HG02571 (cell line): ENCODE data around the gene TXNIP.
"Not testable (repeated sequence)": the region's sequence is repeated elsewhere in the genome, so short reads cannot be mapped to it uniquely, and the experiment has no call there.

Experiments used
- ATAC-seq: cut with Tn5 transposase; IDR thresholded peaks from one replicate; pipeline ENCODE4 v1.9.1; 2021; ENCODE audit warnings: mild to moderate bottlenecking, moderate library complexity; ENCODE audit not compliant: unreplicated experiment

Gene TXNIP, protein sequence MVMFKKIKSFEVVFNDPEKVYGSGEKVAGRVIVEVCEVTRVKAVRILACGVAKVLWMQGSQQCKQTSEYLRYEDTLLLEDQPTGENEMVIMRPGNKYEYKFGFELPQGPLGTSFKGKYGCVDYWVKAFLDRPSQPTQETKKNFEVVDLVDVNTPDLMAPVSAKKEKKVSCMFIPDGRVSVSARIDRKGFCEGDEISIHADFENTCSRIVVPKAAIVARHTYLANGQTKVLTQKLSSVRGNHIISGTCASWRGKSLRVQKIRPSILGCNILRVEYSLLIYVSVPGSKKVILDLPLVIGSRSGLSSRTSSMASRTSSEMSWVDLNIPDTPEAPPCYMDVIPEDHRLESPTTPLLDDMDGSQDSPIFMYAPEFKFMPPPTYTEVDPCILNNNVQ

DNA sequence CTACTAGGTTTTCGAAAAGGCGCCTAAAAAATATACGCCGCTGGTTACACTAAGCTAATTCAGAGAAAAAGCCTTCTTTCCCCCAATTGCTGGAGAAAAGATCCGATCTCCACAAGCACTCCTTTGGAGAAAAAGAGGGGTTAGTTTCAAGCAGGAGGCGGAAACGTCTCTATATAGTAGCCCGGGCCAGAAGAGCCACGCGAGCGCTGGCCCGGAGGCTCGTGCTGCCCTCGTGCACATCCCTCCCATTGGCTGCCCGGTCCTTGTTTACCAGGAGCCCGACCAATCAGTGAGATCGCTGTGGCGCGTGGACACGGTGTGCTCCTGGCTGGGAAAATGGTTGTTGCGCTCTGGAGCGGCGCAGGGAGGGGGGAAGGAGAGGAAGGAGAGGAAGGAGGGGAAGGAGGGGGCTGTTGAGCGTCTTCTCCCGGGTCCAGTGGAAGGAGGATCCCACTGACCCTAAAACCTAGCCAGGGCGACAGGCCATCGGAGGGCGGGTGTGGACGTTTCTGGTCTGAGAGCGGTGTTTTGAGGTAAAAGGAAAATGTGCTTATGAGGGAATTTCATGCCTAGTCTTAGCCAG lies at the start of gene TXNIP:
Gene TXNIP (minus strand): TSS at position 147 of the 583 bp plus-strand sequence. CDS start 313 bp downstream, outside the sequence.
- ATAC-seq, result peak; percentile 89

DNA sequence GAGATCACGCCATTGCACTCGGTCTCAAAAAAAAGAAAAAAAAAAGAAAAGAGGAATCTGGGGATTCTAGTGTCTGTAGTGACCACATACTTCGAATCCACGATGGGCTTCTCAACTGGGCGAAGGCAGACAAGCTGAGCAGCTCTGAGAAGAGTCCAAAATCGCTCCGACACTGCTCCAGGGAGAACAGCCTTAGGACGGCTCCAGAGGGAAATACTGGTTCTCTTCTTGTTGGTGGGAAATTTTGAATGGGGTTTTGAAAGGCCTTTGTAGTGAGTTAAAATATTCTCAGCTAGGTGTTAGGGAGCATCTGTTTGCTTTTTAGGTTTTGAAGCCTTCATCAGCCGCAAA lies 43.4 kb upstream of the TXNIP start:
- no peak for ATAC-seq

DNA sequence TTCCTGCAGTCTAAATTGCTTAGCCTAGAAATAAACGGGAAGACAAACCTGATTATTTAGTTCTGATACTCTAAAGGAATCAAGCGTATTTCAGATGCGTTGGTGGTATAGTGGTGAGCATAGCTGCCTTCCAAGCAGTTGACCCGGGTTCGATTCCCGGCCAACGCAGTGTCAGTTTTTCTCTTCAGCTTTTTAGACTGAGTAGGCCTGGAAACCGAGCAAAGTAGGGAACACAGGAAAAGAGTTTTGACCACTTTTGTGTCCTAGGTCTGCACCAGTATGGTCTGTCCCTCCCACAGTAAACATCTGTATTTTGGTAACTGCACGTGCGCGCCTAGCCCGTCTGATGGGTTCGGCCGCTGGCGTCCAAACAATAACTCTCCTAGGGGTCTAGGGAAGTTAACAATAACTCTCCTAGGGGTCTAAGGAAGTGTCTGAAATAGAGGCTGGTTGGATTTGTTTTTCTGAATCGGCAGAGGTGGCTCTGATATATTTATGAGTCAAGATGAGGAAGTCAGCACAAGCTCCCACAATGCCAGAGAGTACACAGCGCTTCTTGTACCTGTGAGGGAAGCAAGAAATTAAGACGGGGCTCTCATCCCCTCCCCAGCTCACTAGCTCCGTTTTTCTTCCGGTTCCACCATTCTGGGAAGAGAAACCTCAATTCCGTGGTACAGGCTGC lies 40.7 kb upstream of the TXNIP start:
- no peak for ATAC-seq

DNA sequence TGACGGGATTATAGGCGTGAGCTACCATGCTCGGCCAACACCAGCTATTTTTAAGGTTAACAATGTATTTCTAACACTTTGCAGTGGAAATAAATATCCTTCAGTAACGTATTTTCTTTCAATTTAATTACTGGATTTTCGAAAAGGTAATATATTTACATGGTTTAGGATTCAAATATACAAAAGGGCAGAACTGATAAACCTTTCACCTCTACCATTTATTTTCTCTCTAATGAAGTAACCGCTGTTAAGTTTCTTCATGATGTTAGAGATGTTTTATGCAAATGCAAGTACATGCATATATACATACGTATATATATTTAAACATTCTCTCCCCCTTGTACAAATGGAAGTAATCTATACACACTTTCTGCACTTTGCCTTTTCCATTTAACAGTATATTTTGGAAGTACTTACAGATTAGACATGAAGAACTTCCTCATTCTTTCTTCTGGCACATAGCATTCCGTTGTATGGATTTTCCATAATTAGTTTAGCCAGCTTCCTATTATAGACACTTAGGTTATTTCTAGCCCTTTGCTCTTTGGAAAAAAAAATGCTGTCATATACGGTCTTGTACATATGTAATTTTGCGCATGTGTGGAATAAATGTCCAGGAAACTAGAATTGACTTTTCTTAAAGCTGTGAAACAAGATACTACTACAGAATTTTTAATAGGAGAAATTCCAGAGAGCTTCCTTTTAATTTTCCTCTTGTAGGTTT lies 40.0 kb upstream of the TXNIP start:
- ATAC-seq, result no peak

DNA sequence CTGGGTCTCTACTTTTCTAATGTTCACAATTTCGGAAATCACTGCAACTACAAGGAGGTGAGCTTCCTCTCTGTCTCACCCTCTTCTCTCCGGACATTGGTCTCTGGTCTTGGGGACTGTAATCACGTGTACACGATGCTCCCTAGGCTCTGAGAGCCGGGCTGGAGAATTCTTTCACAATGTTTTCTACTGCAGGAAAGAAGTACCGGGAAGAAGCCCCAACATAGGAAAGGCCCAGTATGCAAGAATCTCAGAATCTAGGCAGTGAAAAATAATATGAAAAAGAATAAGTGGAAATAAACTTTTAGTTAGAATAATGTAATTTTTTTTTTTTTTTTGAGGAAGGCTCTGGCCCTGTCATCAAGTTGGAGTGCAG lies 38.7 kb upstream of the TXNIP start:
- no peak for ATAC-seq

DNA sequence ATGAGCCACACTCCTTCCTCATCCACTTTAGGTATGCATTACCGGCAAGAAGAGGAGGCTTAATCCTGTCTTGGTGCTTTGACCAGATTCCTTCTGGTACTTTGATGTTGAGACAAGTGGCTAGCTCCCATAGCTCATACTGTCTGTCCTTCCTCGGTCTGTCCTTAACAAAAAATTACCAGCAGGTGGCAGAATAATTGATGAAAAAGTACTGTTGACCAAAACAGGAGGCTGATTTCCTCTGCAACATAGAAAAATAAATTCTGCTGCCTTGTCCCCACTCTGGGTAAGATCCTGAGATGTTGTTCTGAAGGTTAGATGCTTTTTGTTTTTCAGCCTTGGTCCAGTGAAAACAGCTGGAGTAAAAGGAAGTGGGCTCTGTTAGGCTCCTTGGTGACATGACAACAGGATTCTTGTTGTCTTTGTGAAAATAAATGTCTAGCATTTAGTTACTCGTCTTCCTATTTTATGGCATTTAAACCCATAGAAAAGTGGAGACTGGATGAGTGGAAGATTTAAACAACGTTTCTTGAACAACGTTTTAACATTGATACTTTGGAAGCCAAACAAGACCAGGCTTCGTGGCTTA lies 36.3 kb upstream of the TXNIP start:
- ATAC-seq, result no peak

DNA sequence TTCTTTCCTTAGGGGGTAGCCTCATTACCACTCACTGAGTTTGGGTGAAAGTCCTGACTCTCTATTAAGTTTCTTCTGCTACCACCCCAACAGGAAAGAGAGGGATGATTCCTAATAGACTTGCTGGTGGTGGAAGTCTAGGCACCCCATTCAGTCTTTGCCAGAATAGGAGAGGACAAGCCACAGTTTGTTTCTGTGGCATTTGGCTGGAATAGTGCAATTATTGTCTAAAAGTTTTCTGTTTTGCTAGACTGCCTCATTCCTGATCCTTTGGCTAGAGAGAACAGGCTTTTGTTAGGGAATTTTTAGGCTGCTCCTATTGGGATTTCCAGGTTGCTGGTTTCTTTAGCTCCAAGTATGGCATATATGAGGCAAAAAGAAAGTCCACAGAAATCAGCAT lies 35.1 kb upstream of the TXNIP start:
- ATAC-seq, result no peak

DNA sequence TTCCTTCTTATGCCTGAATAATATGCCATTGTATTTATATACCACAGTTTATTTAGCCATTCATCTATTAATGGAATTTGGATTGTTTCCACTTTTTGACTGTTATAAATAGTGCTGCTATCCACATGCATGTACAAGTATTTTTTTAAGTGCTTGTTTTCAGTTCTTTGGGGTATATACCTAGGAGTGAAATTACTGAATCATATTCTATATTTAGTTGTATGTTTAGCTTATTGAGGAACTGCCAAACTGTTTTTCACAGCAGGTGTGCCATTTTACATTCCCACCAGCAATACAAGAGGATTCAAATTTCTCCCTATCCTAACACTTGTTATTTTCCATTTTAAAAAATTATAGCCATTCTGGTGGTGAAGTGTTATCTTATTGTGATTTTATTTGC lies 32.7 kb upstream of the TXNIP start:
- ATAC-seq, result no peak

DNA sequence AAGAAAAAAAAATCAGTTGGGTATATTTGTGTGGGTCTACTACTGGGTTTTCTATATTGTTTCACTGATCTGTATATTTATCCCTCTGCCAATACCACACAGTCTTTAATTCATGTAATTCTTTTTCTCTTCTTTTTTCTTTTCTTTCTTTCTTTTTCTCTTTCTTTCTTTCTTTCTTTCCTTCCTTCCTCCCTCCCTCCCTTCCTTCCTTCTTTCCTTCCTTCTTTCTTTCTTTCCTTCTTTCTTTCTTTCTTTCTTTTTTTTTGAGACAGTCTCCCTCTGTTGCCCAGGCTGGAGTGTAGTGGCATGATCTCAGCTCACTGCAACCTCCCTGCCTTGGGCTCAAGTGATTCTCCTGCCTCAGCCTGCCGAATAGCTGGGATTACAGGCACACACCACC lies 30.3 kb upstream of the TXNIP start:
- ATAC-seq, result not testable (repeated sequence)

DNA sequence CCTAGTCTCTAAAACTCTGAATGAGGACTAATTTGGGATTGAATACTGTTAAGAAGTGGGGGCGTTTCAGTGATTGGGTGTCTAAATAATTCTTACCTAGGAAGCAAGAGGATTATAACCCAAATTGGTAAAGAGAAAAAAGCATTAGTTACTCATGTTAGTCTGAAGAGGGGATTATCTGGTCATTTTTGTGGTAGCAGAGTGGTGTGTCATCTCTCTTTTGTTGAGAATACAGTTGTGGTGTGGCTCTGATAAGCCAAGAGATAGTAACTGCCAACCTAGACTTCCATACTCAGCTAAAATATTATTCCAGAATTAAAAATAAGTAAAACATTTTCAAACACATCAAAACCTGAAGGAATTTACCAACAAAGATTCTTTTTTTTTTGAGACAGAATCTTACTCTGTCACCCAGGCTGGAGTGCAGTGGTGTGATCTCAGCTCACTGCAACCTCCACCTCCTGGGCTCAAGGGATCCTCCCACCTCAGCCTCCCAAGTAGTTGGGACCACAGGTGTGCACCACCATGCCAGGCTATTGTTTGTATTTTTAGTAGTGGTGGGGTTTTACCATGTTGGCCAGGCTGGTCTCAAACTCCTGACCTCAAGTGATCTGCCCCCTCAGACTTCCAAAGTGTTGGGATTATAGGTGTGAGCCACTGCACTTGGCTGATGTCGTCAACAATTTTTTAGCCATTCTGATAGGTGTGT lies 29.6 kb upstream of the TXNIP start:
- not testable (repeated sequence) for ATAC-seq

DNA sequence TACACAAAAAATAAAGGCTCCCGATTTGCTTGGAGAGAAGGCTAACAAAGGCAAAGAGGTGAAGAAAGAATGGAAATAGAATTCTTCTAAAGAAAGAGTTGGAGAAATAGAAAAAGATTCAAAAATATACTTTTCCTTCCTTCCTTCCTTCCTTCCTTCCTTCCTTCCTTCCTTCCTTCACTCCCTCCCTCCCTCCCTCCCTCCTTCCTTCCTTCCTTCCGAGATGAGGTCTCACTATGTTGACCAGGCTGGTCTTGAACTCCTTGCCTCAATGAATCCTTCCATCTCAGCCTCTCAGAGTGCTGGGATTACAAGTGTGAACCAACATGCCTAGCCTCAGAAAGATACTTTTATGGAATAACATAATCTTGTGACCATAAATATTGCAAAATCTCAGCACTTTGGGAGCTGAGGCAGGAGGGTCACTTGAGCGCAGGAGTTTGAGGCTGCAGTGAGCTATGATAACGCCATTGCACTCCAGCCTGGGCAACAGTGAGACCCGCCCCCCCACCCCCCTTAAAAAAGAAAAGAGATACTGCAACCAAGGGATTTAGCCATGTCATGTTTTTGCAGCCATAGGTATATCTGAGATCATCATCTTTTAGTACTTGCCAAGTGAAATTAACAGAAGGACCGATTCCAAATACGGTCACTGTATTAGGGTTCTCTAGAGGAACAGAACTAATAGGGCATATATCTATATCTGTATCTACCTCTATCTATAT lies 26.2 kb upstream of the TXNIP start:
- ATAC-seq, result no peak

DNA sequence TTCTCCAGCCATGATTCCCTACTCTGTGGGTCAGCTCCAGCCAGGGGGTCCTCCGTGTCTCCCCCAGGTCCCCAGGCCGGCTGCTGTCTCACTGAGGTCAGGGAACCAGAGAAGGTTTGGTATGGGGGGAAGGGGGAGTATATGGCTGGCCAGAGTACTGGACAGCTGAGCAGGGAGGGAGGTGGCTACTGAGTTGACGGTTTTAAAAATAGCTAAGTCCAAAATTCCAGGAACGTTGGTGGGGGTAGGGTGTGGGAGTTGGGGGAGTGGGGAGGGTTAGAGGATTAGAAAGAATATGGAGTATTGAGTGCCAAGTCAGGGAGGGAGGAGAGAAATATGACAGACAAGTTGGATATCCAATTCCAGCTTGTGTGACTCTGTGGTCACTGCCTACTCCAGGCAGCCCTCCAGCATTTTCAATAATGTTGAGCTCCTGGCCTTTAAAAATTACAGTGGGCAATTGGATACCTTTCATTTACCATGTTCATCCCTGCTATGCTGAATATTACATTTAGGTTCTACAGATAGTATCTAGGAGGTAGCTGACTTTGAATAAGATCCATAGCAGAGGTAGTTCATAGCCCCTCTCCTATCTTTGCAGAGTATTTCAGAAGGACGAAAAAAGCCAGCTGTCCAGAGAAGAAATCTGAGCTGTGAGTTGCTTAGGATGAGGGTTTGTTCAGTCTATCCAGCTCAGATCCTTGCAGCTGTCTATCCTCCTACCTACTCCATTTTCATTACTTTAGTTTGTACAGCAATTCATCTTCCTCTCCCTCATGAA lies 25.4 kb upstream of the TXNIP start, which contains the start of gene HJV:
Gene HJV (minus strand): TSS at position 114 of the 781 bp plus-strand sequence. CDS start 1,504 bp downstream, outside the sequence.
- ATAC-seq, result no peak

DNA sequence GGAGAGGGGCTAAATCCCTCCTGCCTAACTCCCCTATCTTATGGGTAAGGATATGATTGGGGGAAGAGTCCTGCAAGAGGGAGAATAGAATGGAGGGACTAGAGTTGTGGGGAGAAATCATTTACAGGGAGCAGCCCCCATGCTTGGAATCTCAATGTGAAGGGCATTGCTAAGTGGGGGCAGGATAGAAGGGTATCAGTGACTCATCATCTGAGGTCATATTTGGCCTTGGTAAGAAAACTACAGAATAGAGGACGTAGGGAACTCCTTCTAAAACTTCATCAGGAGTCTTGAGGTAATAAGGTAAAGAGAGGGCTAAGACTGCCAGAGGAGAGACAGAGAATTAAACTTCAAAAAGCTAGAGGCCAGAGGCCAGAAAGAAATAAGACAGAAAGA lies 24.7 kb upstream of the TXNIP start:
- no peak for ATAC-seq

DNA sequence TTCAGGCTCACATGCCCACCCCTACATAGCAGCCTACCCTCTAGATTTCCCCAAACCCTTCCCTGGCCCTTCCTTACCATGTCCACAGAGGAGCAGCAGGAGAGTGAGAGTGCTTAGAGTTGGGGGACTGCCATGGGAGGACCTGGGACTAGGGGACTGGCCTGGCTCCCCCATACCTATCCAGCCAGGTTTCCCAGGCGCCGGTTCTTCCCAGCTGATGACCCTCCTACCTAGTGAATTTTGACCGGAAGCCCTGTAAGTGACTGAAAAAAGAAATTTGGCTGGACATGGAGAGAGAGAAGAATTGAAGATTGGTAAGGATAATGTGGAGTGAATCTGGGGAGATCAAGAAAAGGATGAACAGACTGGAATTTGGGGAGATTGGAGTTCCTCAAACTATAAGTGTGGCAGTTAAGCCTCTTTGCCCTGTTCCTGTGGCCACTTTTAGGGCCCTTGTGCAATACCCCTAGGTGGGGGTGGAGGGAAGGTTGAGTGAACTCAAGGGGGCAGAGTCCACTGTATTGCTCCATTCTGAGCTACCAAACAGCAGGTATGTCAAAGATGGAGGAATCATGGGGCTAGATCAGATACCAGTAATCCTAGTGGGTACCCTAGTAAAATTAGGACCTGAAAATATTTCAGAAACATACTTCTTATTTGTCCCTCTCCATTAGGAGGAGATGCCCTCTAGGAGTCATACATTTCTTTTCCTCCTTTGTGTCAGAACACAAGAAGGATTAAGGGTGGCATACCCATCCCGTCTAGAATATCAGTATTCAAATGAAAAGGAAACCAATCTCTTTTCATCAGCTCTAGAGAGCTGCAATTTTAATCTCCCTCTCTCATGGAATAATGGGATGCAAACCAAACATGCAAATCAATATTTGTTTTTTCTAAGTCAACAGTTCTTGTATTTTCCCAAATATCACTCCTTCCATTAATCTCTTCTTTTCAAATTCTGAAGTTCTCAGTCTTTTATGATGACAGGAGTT lies 24.0 kb upstream of the TXNIP start:
- ATAC-seq, result no peak

DNA sequence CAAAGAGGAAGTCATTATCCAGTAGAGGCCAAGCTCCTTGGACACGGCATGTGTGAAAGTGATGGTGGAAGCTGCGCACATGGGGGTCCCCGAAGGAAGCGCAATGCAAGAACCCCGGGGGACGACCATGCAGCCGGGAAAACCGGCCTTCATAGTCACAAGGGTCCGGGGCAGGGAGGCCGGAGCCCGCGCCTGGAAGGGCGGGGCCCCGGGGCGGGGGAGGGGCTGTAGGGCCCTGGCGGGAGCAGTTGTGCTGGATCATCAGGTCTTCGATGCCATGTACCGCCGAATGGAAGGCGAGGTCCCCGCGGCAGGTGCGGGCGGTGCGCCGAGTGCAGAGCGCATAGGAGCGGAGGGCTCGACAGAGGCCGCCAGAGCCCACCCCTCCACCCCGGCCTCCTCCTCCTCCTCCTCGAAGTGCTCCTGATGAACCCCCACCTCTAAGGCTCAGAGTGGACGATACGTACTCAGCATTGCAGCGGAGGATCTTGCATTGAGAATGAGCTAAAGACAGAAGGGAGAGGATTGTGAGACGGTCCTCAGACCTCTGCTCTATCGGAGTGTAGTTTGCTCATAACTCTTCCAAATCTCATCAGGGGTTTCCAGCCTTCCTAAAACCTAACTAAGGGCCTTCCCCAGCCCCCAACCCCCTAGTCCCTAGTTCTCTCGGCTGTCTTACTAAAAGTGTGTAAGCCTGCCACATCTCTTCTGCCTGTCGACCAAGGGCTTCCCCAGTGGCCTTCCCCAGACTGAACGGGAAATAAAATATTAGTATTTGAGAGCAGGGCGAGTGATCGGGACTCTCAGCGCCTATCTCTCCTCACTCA lies 23.1 kb upstream of the TXNIP start:
- ATAC-seq, result no peak

DNA sequence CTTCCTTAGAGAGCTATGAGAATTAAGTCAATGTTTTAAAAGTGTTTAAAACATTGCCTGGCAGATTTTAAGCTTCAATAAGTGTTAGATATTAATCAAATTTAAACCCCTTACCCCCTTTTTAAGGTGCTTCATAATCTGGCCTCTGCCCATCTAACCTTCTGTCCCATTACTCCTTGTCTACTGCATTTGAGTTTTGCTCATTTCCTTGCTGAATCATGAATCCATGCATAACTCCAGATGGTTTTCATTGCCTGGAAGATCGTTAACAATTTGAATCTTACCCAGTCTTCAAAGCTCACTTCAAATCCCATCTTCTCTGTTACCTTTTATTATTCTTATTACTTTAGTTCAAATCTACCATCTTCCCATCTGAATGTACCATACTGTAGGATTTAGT lies 20.5 kb upstream of the TXNIP start:
- no peak for ATAC-seq

DNA sequence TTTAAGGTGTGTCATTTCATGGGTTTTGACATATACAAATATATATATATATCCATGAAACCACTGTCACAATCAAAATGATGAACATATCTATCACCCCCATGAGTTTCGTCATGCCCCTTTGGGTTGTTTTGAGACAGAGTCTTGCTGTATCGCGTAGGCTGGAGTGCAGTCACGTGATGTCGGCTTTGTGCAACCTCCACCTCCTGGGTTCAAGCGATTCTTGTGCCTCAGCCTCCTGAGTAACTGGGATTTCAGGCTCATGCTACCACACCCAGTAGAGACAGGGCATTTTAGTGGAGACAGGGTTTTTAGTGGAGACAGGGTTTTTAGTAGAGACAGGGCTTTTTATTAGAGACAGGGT lies 17.2 kb upstream of the TXNIP start:
- no peak for ATAC-seq
